GM12878 (cell line): ENCODE measurements around the gene CHPF2. TPM values are rescaled to one million over a fixed set of nuclear protein-coding genes. Genes with fewer than 3 reads are reported as not detected.

ENCODE experiments used
- ATAC-seq: fragments of 200-7000 bp; cut with Tn5 transposase; 3 replicates; pipeline ENCODE4 v1.9.1; 2020; ENCODE audit warnings: mild to moderate bottlenecking, moderate library complexity
- BruUV-seq: library from RNA; stranded (reverse); fragments of 400-500 nt; replicated peaks from 2 replicates; lab custom pipeline; 2021; lab: Mats Ljungman, UMichigan
- CTCF ChIA-PET: fragments of 300-600 bp; sonication (Branson Sonifier 250); formaldehyde crosslinking; extraction: SDS; loops from one replicate; lab custom pipeline; 2021; ENCODE audit warnings: inconsistent platforms; lab: Yijun Ruan, JAX
- POLR2A ChIA-PET: fragments of 350-600 bp; formaldehyde crosslinking; extraction: SDS; loops from one replicate; lab custom pipeline; 2021; ENCODE audit warnings: inconsistent platforms; lab: Charles Lee
- RAD21 ChIA-PET: fragments of 300-600 bp; sonication (Branson Sonifier 250); formaldehyde crosslinking; loops from one replicate; lab custom pipeline; 2023; ENCODE audit warnings: antibody characterized with exemption; ENCODE audit not compliant: unreplicated experiment; lab: Charles Lee
- SMC1A ChIA-PET: fragments of 300-600 bp; sonication (Branson Sonifier 250); formaldehyde crosslinking; loops from one replicate; lab custom pipeline; 2023; ENCODE audit not compliant: unreplicated experiment, uncharacterized antibody; lab: Charles Lee
- DNase-seq: peaks from one replicate; pipeline ENCODE4 v3.0.0-alpha.2; 2011; ENCODE audit warnings: low read depth, low spot score
- FAIRE-seq: peaks from 3 replicates; lab custom pipeline; 2011; peaks lifted over from hg19 to GRCh38; lab: Jason Lieb, UNC
- H2AFZ ChIP-seq: 2 replicates; pipeline ENCODE4 v1.6.0; 2011; ENCODE audit warnings: low read depth, low read length, control low read depth; ENCODE audit not compliant: control insufficient read depth
- H3K27ac ChIP-seq: 2 replicates; pipeline ENCODE4 v1.5.1; 2011; ENCODE audit warnings: control low read depth; ENCODE audit not compliant: control insufficient read depth, insufficient read depth
- H3K27me3 ChIP-seq, 2 experiments: replicated peaks in 1 of 2; 2 replicates each; pipeline versions ENCODE4 v1.6.0 to v1.6.1; 2011; ENCODE audit warnings: low read length in 1 of 2; ENCODE audit not compliant: control insufficient read depth in 2 of 2, insufficient read depth in 2 of 2
- H3K36me3 ChIP-seq, 2 experiments: 2 replicates each; pipeline ENCODE4 v1.5.1; 2011; ENCODE audit warnings: low read length in 1 of 2; ENCODE audit not compliant: control insufficient read depth in 2 of 2, insufficient read depth in 2 of 2
- H3K4me1 ChIP-seq: 2 replicates; pipeline ENCODE4 v1.6.1; 2011; ENCODE audit warnings: mild to moderate bottlenecking, low read length, moderate library complexity, mixed read lengths; ENCODE audit not compliant: control insufficient read depth, insufficient read depth
- H3K4me2 ChIP-seq: 2 replicates; pipeline ENCODE4 v1.6.0; 2011; ENCODE audit warnings: control low read depth; ENCODE audit not compliant: control insufficient read depth, insufficient read depth
- H3K4me3 ChIP-seq: fragments of 200-600 bp; sonication (generic); 2 replicates; pipeline ENCODE4 v1.5.1; 2016
- H3K79me2 ChIP-seq: 2 replicates; pipeline ENCODE4 v1.6.0; 2011; ENCODE audit warnings: low read length; ENCODE audit not compliant: control insufficient read depth, insufficient read depth
- H3K9ac ChIP-seq: 2 replicates; pipeline ENCODE4 v1.8.0; 2011; ENCODE audit warnings: low read length, control low read depth, mixed read lengths; ENCODE audit not compliant: control insufficient read depth, insufficient read depth
- H3K9me3 ChIP-seq: replicated peaks from 3 replicates; pipeline ENCODE4 v1.5.1; 2011; ENCODE audit warnings: mild to moderate bottlenecking, low read length; ENCODE audit not compliant: control insufficient read depth, insufficient read depth
- H4K20me1 ChIP-seq: 2 replicates; pipeline ENCODE4 v1.6.0; 2011; ENCODE audit not compliant: control insufficient read depth, insufficient read depth
- CTCF ChIP-seq, 3 experiments: IDR thresholded peaks in 2 of 3; conservative IDR thresholded peaks in 1 of 3; 2 replicates each; pipeline ENCODE4 v1.5.1; 2011; ENCODE audit warnings: low read depth in 3 of 3, low read length in 3 of 3, mild to moderate bottlenecking in 3 of 3, control low read depth in 2 of 3, moderate library complexity in 2 of 3, inconsistent platforms in 1 of 3, mixed read lengths in 1 of 3; ENCODE audit not compliant: control insufficient read depth in 2 of 3, insufficient read depth in 1 of 3; ENCODE audit errors: extremely low read depth in 1 of 3
- DPF2 ChIP-seq: fragments of 450-650 bp; IDR thresholded peaks from 2 replicates; pipeline ENCODE4 v1.6.1; 2017; ENCODE audit warnings: mild to moderate bottlenecking
- NBN ChIP-seq: fragments of 450-650 bp; IDR thresholded peaks from 2 replicates; pipeline ENCODE4 v1.6.1; 2016
- PRDM15 ChIP-seq: fragments of 450-650 bp; formaldehyde crosslinking; IDR thresholded peaks from 2 replicates; pipeline ENCODE4 v1.4.0; 2020; ENCODE audit warnings: mild to moderate bottlenecking, moderate library complexity
- SMARCA5 ChIP-seq: fragments of 450-650 bp; IDR thresholded peaks from 2 replicates; pipeline ENCODE4 v1.6.1; 2017; ENCODE audit warnings: mild to moderate bottlenecking
- SREBF1 ChIP-seq: IDR thresholded peaks from 2 replicates; pipeline ENCODE4 v1.6.1; 2012; ENCODE audit warnings: mild to moderate bottlenecking, low read length
- SUPT20H ChIP-seq: IDR thresholded peaks from 2 replicates; pipeline ENCODE4 v1.6.1; 2011; ENCODE audit warnings: low read depth, mild to moderate bottlenecking, low read length, moderate library complexity, borderline replicate concordance; ENCODE audit not compliant: control insufficient read depth
- ZBED1 ChIP-seq: IDR thresholded peaks from 2 replicates; pipeline ENCODE4 v1.6.1; 2016; ENCODE audit warnings: borderline replicate concordance
- in situ Hi-C: fragments of 300-500 bp; cut with MboI; formaldehyde crosslinking; loops from 9 replicates; pipeline ENCODE4 v1.14.3; 2018; ENCODE audit warnings: mixed read lengths
- intact Hi-C: fragments of 100-400 bp; cut with micrococcal nuclease; formaldehyde crosslinking; loops from one replicate; pipeline ENCODE4 v1.14.2; 2022; ENCODE audit not compliant: unreplicated experiment
- polyA plus RNA-seq, 11 experiments: library from polyadenylated mRNA; depleted of rRNA in 4 of 11; unstranded in 6 of 11; stranded (reverse) in 5 of 11; fragments of >200 nt; fragmentation: Nextera tagmentation in 4 of 11; fragmentation: Illumina TruSeq in 1 of 11; extraction: Ambion mirVana in 4 of 11; extraction: Trizol in 1 of 11; gene quantifications; 1 replicate in 1 of 11; 2 replicates in 10 of 11; pipeline versions ENCODE4 v1.2.1 to v1.2.3, GENCODE V29; 2011 to 2016; ENCODE audit warnings: inconsistent platforms in 2 of 11, missing spikeins in 2 of 11, low read depth in 1 of 11
- total RNA-seq, 4 experiments: library from RNA; depleted of rRNA in 3 of 4; stranded (reverse); fragments of >200 nt in 3 of 4; fragmentation: Illumina TruSeq in 1 of 4; extraction: Trizol in 1 of 4; gene quantifications; 2 replicates each; pipeline versions ENCODE4 v1.2.1 to v1.2.3, GENCODE V29; 2013 to 2021
- TF ChIP-seq, protein P1 (sequence below): fragments of 150-350 bp; IDR thresholded peaks from 2 replicates; pipeline ENCODE4 v1.6.1; 2014; ENCODE audit warnings: mild to moderate bottlenecking, low read depth, low read length
- TF ChIP-seq, protein P2 (sequence below): IDR thresholded peaks from 2 replicates; pipeline ENCODE4 v1.6.1; 2012; ENCODE audit warnings: low read length, inconsistent platforms
- TF ChIP-seq, protein P3 (sequence below): IDR thresholded peaks from 2 replicates; pipeline ENCODE4 v1.6.1; 2011; ENCODE audit warnings: low read depth, low read length, improper control_type of control experiment, borderline replicate concordance

Gene CHPF2
- total and polyA plus RNA-seq, 10 of the 15 experiments (the other 5 are each of a cell fraction or from before 2014, with no cell fraction given), result 0.23 to 33.1 (median 11.5) TPM

DNA sequence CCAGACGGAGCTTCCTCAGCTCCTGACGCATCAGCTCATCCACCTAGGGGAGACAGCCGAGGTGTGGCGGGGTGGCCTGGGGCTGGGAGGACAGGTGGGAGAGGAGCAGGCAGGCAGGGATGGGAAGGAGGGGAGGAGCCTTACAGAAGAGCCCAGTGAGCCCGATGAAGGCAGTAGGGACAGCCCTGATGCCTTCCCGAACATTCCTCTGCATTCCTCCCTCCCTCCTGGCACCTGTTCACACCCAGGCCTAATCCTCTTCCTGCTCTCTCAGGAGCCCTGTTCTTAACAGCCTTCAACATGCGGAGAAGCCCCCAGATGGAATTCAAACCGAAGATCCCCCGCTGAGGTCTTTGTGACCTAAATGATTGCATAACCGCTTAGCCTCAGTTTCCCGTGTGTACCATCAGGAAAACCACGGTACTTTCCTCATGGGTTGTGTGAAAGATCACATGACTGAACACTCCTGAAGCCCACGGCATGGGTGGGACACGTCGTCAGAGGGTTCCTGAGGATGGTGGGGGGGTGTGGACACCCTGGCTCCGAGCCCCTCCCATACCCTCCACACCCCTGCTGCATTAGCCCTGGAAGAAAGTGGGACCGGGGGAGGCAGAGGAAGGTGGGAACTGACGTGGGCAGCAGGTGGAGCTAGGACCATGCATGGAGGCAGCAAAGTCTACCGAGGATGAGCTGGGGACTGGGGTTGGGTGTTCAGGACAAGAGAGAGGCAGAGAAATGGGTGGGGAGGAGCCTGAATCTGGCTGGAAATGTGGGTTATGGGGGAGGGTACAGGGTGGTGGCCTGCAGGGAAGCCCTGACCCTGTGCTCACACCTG, 36.5 kb upstream of the CHPF2 start (continued):
- TF ChIP-seq, protein P1, sequence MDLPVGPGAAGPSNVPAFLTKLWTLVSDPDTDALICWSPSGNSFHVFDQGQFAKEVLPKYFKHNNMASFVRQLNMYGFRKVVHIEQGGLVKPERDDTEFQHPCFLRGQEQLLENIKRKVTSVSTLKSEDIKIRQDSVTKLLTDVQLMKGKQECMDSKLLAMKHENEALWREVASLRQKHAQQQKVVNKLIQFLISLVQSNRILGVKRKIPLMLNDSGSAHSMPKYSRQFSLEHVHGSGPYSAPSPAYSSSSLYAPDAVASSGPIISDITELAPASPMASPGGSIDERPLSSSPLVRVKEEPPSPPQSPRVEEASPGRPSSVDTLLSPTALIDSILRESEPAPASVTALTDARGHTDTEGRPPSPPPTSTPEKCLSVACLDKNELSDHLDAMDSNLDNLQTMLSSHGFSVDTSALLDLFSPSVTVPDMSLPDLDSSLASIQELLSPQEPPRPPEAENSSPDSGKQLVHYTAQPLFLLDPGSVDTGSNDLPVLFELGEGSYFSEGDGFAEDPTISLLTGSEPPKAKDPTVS, result no peak
- TF ChIP-seq SMARCA5 (no peak), SREBF1 (no peak), NBN (no peak)

- POLR2A ChIA-PET, result no interaction called here
- no peaks in the 10 kb centered on the region for H4K20me1 ChIP-seq
- intact Hi-C loops (no loop called here), in situ Hi-C loops (no loop called here)
- no peaks in the 10 kb centered on the region for H3K36me3 ChIP-seq
- ATAC-seq (no peak), FAIRE-seq (no peak), DNase-seq (no peak)
- H3K4me2 ChIP-seq, result no peak overlapping the region
- no TSS peak for BruUV-seq
- CTCF ChIA-PET, result interaction anchor here (1.0 kb wide), 1 partner anchor 46 kb away, joined by 3 read pairs; no protein-coding TSS in a partner anchor
- SMC1A ChIA-PET, result no interaction called here
- RAD21 ChIA-PET, result no interaction called here
- H3K79me2 ChIP-seq, result no peaks in the 10 kb centered on the region
- H3K9me3 ChIP-seq, result no peaks in the 10 kb centered on the region
- no peak overlapping the region for H3K4me3 ChIP-seq
- H3K4me1 ChIP-seq, result no peaks in the 10 kb centered on the region
- H3K27ac ChIP-seq, result no peak overlapping the region
- H2AFZ ChIP-seq, result no peak overlapping the region
- peaks cover 0 to 2% of the 10 kb centered on the region in 2 experiments; a peak in 3 of 4 replicates for H3K27me3 ChIP-seq
- no peak overlapping the region for H3K9ac ChIP-seq
- TF ChIP-seq CTCF (IDR thresholded peaks at IDR 0.05 in 2 of 3, conservative IDR thresholded peaks at IDR 0.05 in 1 of 3; ENCODE audit: control insufficient read depth in 2 of 3, extremely low read depth in 1 of 3, insufficient read depth in 1 of 3, low read depth in 3 of 3, low read length in 3 of 3), result no peak
- no peak for TF ChIP-seq SUPT20H
- TF ChIP-seq, protein P2, sequence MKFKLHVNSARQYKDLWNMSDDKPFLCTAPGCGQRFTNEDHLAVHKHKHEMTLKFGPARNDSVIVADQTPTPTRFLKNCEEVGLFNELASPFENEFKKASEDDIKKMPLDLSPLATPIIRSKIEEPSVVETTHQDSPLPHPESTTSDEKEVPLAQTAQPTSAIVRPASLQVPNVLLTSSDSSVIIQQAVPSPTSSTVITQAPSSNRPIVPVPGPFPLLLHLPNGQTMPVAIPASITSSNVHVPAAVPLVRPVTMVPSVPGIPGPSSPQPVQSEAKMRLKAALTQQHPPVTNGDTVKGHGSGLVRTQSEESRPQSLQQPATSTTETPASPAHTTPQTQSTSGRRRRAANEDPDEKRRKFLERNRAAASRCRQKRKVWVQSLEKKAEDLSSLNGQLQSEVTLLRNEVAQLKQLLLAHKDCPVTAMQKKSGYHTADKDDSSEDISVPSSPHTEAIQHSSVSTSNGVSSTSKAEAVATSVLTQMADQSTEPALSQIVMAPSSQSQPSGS, result no peak
- no peak for TF ChIP-seq ZBED1
- no peak for TF ChIP-seq DPF2
- TF ChIP-seq PRDM15, result no peak
- TF ChIP-seq, protein P3, sequence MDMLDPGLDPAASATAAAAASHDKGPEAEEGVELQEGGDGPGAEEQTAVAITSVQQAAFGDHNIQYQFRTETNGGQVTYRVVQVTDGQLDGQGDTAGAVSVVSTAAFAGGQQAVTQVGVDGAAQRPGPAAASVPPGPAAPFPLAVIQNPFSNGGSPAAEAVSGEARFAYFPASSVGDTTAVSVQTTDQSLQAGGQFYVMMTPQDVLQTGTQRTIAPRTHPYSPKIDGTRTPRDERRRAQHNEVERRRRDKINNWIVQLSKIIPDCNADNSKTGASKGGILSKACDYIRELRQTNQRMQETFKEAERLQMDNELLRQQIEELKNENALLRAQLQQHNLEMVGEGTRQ, result no peak
Observed at GRCh38 chr7:151197932-151198331, 34.4 kb upstream of the CHPF2 start.
